OCI-LY7 (cell line): ENCODE data around the gene HACL1.

Source experiments
- EZH2phosphoT487 ChIP-seq: fragments of 200-600 bp; sonication (generic); IDR thresholded peaks from 2 replicates; pipeline ENCODE4 v1.6.1; 2018; ENCODE audit warnings: low read depth, borderline replicate concordance, mild to moderate bottlenecking, mixed run types, antibody characterized with exemption, low read length, moderate library complexity, mixed read lengths
- TF ChIP-seq, protein P1 (sequence below): fragments of 200-600 bp; sonication (generic); conservative IDR thresholded peaks from 2 replicates; pipeline ENCODE4 v1.5.1; 2014; ENCODE audit warnings: mild to moderate bottlenecking, antibody characterized with exemption, low read length, moderate library complexity, mixed read lengths

DNA sequence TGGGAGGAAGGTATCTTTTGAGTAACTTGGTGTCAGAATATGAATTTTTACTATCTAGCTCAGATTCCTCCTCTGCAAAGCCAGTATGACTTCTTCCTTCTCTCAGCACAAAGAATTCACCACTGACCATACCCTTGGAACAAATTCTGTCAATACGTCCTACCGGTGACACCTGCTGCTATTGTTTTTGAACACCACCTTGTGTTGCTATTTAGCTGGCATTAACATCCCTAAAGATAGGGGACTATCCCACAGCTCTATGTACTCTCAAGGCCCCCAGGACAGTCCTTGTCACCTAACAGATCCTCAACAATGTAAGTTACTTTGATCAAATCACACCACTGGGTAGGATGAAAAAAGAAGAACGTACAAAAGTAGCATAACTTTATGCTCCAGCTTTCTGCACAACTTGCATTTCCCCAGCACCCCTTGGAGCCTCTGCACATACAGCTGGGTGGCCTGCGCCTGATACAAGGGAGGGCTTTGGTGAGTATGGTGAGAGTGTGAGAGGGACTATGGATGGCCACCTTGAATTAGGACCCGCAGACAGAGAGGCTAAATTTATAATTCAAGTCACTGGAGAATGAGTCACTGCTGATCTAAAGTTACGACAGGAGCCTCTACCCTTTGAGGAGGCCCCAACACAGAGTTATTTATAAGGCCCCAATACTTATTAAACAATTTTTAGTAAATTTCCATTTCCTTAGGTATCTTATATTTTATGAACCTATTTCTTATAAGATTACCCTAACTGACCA is 77.5 kb downstream of the HACL1 start:
- TF ChIP-seq, protein P1, sequence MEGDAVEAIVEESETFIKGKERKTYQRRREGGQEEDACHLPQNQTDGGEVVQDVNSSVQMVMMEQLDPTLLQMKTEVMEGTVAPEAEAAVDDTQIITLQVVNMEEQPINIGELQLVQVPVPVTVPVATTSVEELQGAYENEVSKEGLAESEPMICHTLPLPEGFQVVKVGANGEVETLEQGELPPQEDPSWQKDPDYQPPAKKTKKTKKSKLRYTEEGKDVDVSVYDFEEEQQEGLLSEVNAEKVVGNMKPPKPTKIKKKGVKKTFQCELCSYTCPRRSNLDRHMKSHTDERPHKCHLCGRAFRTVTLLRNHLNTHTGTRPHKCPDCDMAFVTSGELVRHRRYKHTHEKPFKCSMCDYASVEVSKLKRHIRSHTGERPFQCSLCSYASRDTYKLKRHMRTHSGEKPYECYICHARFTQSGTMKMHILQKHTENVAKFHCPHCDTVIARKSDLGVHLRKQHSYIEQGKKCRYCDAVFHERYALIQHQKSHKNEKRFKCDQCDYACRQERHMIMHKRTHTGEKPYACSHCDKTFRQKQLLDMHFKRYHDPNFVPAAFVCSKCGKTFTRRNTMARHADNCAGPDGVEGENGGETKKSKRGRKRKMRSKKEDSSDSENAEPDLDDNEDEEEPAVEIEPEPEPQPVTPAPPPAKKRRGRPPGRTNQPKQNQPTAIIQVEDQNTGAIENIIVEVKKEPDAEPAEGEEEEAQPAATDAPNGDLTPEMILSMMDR = no peak
- no peak for TF ChIP-seq EZH2phosphoT487
